GM10847 (cell line): ENCODE measurements around the gene ZNF836.

Experiments
- POLR2A ChIP-seq: IDR thresholded peaks from 2 replicates; pipeline ENCODE4 v1.6.1; 2011; ENCODE audit not compliant: insufficient read length; ENCODE audit errors: extremely low read depth

ZNF836 gene

DNA sequence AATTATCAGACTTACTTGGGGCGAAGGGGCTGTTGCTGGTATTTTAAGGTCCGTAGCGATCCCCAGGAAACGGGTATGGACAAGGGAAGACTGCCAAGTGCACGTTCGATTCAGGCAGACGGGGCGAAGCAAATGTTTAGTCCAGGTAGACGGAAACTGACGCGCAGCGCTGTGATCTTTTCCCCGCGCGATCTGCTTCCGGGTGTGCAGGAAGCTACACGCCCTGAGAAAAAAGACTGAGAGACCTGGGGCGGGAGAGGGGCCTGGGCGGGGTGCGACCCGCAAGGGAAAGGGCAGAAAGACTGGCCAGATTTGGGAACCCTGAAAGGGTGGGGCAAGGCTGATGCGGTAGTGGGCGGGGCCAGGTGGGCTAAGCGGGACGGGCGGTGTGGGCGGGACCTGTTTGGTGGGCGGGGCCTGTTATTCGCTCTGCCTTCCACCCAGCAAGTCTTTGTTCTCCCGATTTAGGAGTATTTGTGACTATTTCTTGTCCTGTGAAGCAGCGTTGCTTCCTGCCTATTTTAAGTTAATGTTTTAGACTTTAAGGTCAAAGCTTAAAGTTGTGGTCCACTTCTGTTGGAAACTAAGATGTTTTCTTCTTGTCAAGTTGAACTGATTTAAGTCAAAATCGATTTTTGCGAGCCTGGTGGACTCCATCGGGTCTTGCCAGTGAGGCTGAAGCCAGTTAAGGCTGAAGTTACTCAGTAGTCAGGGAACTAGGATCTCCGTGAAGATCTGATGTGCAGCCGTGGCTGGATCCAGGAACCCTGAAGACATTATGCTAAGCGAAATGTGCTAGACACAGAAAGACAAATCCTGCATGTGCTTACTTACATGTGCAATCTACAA is at the start of gene ZNF836:
ZNF836 (minus strand) TSS at position 301 of the 849 bp plus-strand sequence. CDS start 3,549 bp downstream, outside the sequence.
- TF ChIP-seq POLR2A: peak; percentile 43

DNA sequence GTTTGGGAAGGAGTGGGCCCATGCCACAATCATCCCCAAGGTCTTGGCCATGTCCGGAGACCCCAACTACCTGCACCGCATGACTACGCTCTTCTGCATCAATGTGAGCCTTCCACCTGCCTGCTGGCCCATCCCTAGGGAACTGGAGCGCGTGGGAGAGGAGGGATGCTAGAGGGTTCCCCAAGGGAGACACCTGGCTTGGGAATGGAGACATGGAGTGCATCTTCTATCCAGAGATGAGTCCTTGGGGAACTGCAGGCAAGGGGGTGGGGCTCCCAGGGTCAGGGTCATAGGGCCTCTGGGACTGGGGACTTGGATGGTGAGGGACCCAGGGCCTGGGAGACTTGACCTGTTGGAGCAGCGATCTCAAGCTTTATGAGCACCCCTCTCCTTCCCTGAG is 49.6 kb upstream of the ZNF836 start:
- TF ChIP-seq POLR2A: no peak

DNA sequence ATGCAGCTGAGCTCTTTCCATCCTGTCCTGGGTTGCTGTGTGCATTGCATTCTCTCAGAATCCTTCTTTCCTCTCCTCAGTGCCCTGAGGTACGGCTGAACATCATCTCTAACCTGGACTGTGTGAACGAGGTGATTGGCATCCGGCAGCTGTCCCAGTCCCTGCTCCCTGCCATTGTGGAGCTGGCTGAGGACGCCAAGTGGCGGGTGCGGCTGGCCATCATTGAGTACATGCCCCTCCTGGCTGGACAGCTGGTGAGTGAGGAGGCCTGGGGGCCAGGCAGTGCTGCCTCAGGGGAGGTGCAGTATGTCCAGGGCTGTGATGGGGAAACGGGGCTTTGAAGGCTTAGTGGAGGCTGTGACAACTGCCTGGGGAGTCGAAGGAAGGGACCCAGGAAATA is 48.2 kb upstream of the ZNF836 start:
- TF ChIP-seq POLR2A: no peak

DNA sequence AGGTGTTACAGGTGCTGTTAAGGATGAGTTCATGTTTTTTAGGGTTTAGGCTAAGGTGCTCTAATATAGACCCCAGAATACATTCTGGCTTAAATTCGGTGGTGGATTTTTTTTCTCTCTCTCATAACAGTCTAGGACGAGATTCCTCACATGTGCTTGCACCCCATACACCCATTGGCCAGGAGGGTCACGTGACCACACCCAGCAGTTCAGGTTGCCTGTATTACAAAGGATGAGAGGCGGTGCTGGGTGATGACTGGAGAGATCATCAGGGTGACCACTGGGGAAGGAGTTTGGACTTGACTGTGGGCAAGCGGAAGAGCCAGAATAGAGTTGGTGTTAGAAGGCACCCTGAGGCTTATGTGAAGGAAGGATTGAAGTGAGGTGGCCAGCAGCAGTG is 46.2 kb upstream of the ZNF836 start:
- TF ChIP-seq POLR2A: no peak

DNA sequence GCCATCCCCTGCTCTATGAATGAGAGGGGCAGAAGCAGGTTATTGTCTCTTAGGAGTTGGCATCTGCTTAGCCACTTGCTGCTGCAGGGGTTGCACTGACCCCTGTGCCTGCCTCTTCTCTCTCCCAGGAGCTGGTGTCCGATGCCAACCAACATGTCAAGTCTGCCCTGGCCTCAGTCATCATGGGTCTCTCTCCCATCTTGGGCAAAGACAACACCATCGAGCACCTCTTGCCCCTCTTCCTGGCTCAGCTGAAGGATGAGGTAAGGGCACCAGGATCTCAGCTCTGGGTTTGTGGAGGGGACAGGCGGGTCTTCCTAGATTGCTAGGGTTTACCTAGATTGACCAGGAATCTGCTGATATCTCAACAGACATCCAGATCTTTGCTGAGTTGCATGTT is 45.0 kb upstream of the ZNF836 start:
- no peak for TF ChIP-seq POLR2A

DNA sequence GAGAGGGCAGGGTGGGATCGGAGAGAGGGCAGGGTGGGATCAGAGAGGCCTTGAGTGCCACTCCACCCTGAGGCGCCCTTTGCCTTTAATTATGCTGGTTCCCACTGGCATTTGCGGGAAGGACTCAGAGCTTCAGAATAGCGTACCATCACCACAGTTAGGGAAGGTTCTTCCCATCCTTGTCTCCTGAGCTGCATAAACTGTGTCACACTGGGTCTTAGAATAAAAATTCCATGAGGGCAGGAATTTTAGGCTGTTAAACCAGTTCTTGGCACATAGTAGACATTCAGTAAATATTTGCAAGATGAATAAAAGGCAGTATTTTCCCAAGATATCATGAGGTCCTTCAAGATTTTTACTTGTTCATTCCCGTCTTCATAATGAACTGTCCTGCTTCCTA is 42.8 kb upstream of the ZNF836 start:
- TF ChIP-seq POLR2A: no peak

DNA sequence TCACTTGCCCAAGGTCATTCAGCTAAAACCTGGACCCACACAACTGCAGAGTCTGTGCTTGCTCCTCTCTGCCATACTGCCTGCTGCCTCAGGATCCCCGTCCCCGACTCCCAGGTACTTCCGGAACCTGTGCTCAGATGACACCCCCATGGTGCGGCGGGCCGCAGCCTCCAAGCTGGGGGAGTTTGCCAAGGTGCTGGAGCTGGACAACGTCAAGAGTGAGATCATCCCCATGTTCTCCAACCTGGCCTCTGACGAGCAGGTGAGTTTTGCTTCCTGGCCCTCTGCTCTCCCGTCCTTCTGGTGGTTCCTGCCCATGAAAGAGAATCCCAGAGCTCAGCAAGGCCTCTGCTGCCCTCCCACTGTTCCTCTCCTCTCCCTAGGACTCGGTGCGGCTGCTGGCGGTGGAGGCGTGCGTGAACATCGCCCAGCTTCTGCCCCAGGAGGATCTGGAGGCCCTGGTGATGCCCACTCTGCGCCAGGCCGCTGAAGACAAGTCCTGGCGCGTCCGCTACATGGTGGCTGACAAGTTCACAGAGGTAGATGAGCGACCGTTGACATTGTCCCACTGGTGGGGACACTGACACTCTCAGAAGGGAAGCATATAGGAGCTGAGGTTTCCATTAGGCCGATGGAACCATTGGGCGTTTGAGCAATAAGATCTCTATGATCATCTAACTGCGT is 41.3 kb upstream of the ZNF836 start:
- TF ChIP-seq POLR2A: no peak

DNA sequence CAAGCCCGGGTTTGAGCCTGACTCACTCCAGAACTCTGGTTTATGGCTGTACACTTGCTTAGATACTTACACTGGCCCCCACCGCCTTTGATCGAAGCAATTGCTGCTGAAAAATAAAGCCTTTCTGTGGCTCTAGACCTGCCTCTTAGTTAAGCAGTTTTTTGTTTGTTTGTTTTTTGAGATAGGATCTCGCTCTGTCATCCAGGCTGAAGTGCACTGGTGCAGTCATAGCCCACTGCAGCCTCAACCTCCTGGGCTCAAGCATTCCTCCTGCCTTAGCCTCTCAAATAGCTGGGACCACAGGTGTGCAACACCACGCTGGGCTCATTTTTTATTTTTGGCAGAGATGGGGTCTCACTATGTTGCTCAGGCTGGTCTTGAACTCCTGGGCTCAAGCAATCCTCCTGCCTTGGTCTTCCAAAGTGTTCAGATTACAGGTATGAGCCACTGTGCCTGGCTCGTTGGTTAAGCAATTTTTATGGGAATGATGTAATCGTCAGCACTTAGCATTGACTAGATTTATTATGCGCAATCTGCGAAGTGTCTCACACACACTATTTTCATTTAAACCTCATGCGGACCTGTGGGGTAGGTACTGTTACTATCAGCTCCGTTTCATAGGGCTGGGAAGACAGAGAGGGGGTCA is 40.6 kb upstream of the ZNF836 start:
- TF ChIP-seq POLR2A: no peak

DNA sequence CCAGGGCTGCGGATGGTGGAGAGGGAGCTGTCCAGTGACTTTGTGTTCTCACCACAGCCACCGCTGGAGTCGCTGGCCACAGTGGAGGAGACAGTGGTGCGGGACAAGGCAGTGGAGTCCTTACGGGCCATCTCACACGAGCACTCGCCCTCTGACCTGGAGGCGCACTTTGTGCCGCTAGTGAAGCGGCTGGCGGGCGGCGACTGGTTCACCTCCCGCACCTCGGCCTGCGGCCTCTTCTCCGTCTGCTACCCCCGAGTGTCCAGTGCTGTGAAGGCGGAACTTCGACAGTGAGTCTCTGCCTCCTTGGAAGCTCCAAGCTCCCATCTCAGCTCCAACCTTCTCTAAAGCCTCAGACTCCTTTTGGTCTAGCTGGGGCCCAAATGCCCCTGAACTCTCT is 39.8 kb upstream of the ZNF836 start:
- TF ChIP-seq POLR2A: no peak

DNA sequence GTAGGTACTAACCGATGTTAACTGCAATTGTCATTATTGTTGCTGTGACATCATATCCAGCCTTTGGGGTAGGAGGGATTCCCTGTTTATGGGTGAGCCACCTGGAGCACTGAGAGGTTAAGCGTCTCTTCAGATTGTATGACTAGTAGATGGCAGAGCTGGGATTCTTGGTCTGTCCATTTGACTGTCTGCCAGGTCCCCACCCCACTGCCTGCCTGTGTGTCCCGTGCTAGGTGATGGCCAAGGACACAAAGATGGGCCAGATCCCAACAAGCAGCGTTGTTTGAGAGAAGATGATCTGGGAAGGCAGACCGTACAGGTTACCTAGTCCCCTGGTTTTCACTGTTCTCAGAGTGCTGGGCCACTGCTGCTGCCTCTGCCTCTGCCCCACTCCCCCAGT is 35.1 kb upstream of the ZNF836 start:
- no peak for TF ChIP-seq POLR2A

DNA sequence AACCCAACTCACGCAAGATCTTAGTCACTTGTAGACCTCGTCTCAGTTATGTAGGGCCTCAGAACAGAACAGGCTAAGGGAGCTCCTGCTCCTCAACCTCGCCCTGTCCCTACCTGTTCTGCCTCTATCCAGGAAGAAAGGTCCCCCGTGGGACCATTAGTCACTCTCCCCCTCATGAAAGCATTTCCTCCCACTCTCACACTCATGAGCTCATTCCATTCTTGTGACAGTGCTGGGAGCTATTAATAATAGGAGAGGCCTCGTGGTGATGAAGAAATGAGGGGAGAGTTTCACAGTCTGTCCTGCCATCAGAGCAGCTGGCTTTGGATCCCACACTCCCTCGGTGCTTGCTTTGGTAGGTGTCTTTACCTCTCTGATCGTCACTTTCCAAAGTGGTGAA is 28.6 kb upstream of the ZNF836 start:
- no peak for TF ChIP-seq POLR2A

DNA sequence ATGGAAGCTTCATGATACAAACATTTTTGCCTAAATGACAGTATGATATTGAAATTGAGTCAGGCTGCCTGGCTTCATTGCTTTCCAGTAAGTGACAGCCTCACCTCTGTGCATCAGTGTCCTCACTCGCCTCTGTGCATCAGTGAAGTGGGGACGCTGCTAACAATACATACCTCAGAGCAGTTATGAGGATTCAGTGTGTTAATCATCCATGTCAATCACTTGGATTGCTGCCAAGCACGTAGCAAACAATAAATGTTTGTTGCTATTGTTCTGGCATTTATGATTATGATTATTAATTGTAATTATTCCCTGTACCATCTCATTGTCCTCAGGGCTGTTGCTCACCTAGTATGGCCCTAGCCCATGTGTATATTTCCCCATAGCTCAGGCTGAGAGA is 27.3 kb upstream of the ZNF836 start:
- TF ChIP-seq POLR2A: no peak

DNA sequence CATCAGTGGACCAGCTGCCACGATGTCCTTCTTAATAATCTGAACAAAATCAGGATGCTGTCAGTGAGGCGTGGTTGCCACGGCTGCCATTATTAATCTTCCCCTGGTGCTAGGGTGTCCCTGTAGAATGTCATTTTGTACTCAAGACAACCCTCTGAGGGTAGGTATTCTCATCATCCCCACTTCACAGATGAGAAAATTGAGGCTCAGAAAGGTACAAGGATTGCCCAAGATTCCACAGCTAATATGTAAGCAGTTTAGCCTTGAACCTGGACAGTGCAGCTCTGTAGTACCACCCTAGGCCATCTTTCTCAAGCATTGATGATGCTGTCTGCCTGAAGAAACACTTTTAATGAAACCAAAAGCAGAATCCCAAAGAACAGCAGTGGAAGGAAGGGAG is 26.5 kb upstream of the ZNF836 start:
- TF ChIP-seq POLR2A: no peak

DNA sequence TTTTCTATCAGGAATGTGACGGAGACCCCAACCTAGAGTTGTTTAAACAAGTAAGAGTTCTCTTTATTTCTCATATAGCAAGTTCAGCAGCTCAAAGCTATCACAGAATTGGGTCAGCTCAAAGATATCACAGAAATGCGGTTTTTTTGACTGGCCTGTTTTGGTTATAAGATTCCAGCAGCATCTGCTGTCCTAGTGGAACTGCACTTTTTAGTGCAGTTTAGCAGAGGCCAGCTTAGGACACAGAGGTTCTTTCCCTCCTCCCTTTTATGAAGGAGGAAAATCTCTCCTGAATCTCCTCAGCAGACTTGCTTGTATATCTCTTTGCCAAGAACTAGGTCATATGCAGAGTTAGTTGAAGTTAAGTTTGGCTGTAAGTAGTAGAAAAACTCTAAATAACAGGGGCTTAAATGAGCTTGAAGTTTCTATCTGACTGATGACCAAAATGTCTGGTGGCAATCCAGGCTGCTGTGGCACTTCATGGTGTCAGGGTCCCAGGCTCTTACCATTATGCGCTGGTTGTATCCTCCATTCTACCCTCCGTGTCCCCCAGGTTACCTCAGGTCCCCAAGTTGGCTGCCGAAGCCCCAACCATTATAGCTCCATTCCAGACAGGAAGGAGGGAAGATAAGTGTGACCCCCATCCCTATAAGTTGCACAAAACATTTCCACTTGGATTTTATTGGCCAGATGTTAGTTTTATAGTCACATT is 25.0 kb upstream of the ZNF836 start:
- TF ChIP-seq POLR2A: no peak

DNA sequence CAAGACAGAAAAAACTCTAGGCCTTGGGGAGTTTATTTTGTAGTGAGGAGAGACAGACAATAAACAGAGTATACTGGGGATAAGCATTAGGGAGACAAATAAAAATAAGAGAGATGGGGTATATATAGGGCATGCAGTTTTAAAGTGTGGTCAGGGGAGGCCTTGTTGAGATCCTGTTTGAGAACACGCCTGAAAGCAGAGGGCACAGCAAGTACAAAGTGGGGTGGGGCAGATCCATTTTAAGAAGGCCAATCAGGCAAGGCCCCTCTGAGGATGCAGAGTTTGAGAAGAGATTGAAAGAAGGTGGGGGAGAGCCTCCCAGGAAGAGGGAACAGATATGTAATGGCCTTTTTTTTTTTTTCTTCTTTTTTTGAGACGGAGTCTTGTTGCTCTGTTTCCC is 20.5 kb upstream of the ZNF836 start:
- TF ChIP-seq POLR2A: no peak
